GM12878 (cell line): ENCODE results near the gene KCND3. TPM values are rescaled to one million over a fixed set of nuclear protein-coding genes. Genes with fewer than 3 reads are reported as not detected.
A peak's percentile ranks its signal among the peaks of the same experiment; 100 is the strongest.

Experiments used
- ATF7 ChIP-seq: fragments of 450-650 bp; IDR thresholded peaks from 2 replicates; pipeline ENCODE4 v1.6.1; 2016; ENCODE audit warnings: low read depth, mild to moderate bottlenecking
- CEBPZ ChIP-seq: fragments of 150-350 bp; IDR thresholded peaks from 2 replicates; pipeline ENCODE4 v1.6.1; 2016; ENCODE audit warnings: low read depth, low read length
- CHD1 ChIP-seq: IDR thresholded peaks from 2 replicates; pipeline ENCODE4 v1.6.1; 2012; ENCODE audit warnings: low read depth, low read length, improper control_type of control experiment
- IRF4 ChIP-seq: IDR thresholded peaks from 2 replicates; pipeline ENCODE4 v1.6.1; 2011; ENCODE audit warnings: low read depth, low read length
- MXI1 ChIP-seq: fragments of 150-350 bp; IDR thresholded peaks from 2 replicates; pipeline ENCODE4 v1.6.1; 2011; ENCODE audit warnings: low read depth, mild to moderate bottlenecking, inconsistent platforms, low read length, improper control_type of control experiment
- MYB ChIP-seq: fragments of 150-350 bp; IDR thresholded peaks from 2 replicates; pipeline ENCODE4 v1.6.1; 2014; ENCODE audit warnings: mild to moderate bottlenecking, low read depth, low read length, borderline replicate concordance
- NBN ChIP-seq: fragments of 450-650 bp; IDR thresholded peaks from 2 replicates; pipeline ENCODE4 v1.6.1; 2016
- NFXL1 ChIP-seq: fragments of 450-650 bp; IDR thresholded peaks from 2 replicates; pipeline ENCODE4 v1.6.1; 2017; ENCODE audit warnings: antibody characterized with exemption, mild to moderate bottlenecking, borderline replicate concordance
- NR2F1 ChIP-seq: fragments of 450-650 bp; conservative IDR thresholded peaks from 2 replicates; pipeline ENCODE4 v1.6.1; 2017; ENCODE audit warnings: mild to moderate bottlenecking
- NRF1 ChIP-seq: conservative IDR thresholded peaks from 2 replicates; pipeline ENCODE4 v1.6.1; 2011; ENCODE audit warnings: mild to moderate bottlenecking, low read depth, low read length, improper control_type of control experiment
- POLR2AphosphoS5 ChIP-seq: IDR thresholded peaks from 2 replicates; pipeline ENCODE4 v1.6.1; 2011; ENCODE audit warnings: mild to moderate bottlenecking, low read length, inconsistent platforms
- RBBP5 ChIP-seq: fragments of 200-600 bp; sonication (generic); conservative IDR thresholded peaks from 2 replicates; pipeline ENCODE4 v1.6.1; 2016
- RCOR1 ChIP-seq: conservative IDR thresholded peaks from 2 replicates; pipeline ENCODE4 v1.6.1; 2012; ENCODE audit warnings: low read depth, low read length, improper control_type of control experiment
- RFX5 ChIP-seq: IDR thresholded peaks from 2 replicates; pipeline ENCODE4 v1.6.1; 2011; ENCODE audit warnings: low read depth, low read length, improper control_type of control experiment
- SMARCA5 ChIP-seq: fragments of 450-650 bp; IDR thresholded peaks from 2 replicates; pipeline ENCODE4 v1.6.1; 2017; ENCODE audit warnings: mild to moderate bottlenecking
- SMC3 ChIP-seq: IDR thresholded peaks from 2 replicates; pipeline ENCODE4 v1.6.1; 2011; ENCODE audit warnings: low read length, improper control_type of control experiment, borderline replicate concordance
- SP1 ChIP-seq: IDR thresholded peaks from one replicate; pipeline ENCODE4 v1.6.1; 2011; ENCODE audit warnings: low read depth, low read length
- SPI1 ChIP-seq: IDR thresholded peaks from 2 replicates; pipeline ENCODE4 v1.6.1; 2011; ENCODE audit warnings: low read depth, mild to moderate bottlenecking, low read length, moderate library complexity, borderline replicate concordance; ENCODE audit not compliant: insufficient read depth
- SUZ12 ChIP-seq: fragments of 200-600 bp; sonication (generic); IDR thresholded peaks from one replicate; pipeline ENCODE4 v1.6.1; 2018; ENCODE audit warnings: antibody characterized with exemption, mild to moderate bottlenecking; ENCODE audit not compliant: unreplicated experiment
- TCF7 ChIP-seq: IDR thresholded peaks from 2 replicates; pipeline ENCODE4 v1.6.1; 2014; ENCODE audit warnings: antibody characterized with exemption, borderline replicate concordance
- YBX1 ChIP-seq: fragments of 450-650 bp; IDR thresholded peaks from 2 replicates; pipeline ENCODE4 v1.6.1; 2016; ENCODE audit warnings: antibody characterized with exemption
- YY1 ChIP-seq: IDR thresholded peaks from 2 replicates; pipeline ENCODE4 v1.6.1; 2011; ENCODE audit warnings: low read depth, mild to moderate bottlenecking, low read length
- polyA plus RNA-seq, 11 experiments: library from polyadenylated mRNA; depleted of rRNA in 4 of 11; unstranded in 6 of 11; stranded (reverse) in 5 of 11; fragments of >200 nt; fragmentation: Nextera tagmentation in 4 of 11; fragmentation: Illumina TruSeq in 1 of 11; extraction: Ambion mirVana in 4 of 11; extraction: Trizol in 1 of 11; gene quantifications; 1 replicate in 1 of 11; 2 replicates in 10 of 11; pipeline versions ENCODE4 v1.2.1 to v1.2.3, GENCODE V29; 2011 to 2016; ENCODE audit warnings: inconsistent platforms in 2 of 11, missing spikeins in 2 of 11, low read depth in 1 of 11
- total RNA-seq, 4 experiments: library from RNA; depleted of rRNA in 3 of 4; stranded (reverse); fragments of >200 nt in 3 of 4; fragmentation: Illumina TruSeq in 1 of 4; extraction: Trizol in 1 of 4; gene quantifications; 2 replicates each; pipeline versions ENCODE4 v1.2.1 to v1.2.3, GENCODE V29; 2013 to 2021
- TF ChIP-seq, protein P1 (sequence below): fragments of 450-650 bp; IDR thresholded peaks from 2 replicates; pipeline ENCODE4 v1.6.1; 2016; ENCODE audit warnings: mild to moderate bottlenecking
- TF ChIP-seq, protein P2 (sequence below): fragments of 450-650 bp; IDR thresholded peaks from 2 replicates; pipeline ENCODE4 v1.6.1; 2016; ENCODE audit warnings: mild to moderate bottlenecking, moderate library complexity, borderline replicate concordance
- TF ChIP-seq, protein P3 (sequence below): IDR thresholded peaks from 2 replicates; pipeline ENCODE4 v1.6.1; 2011; ENCODE audit warnings: low read depth, low read length, improper control_type of control experiment, borderline replicate concordance

Gene KCND3
- total and polyA plus RNA-seq, 10 of the 15 experiments (the other 5 are each of a cell fraction or from before 2014, with no cell fraction given): 0.02 TPM; not detected in 9

DNA sequence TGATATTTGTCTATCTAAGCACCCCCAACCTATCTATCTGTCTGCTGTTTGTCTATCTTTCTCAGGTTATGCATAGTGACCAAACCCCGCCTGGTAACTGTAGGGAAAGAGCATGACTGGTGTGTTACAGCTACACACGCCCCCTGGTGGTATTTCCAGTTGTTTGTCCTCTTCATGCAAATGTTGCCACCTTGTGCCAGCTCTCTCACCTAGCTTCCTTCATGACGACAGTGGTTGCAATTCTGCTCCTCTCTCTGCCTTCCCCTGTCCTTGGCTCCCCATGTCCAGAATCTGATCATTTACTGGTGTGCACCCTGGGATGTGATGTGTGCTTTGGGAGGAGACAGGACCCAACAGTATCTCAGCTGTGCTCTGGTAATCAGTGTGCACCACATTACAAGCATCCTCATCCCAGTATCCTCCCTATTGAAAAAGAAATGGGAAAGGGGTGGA, 242.2 kb downstream of the KCND3 start (continued):
- TF ChIP-seq CEBPZ (peak; percentile 64), SMARCA5 (peak; percentile 100), MXI1 (no peak), SUZ12 (no peak), NBN (0 out of 2 replicates have a peak, but pooled peaks have one; percentile 52), YBX1 (no peak), RCOR1 (no peak), NRF1 (no peak), SPI1 (no peak), NR2F1 (no peak), IRF4 (peak; percentile 25; the same call in 1 of the 2 replicates), CHD1 (no peak), RFX5 (no peak), POLR2AphosphoS5 (no peak), SP1 (peak; percentile 49), NFXL1 (no peak), ATF7 (peak; percentile 40; the same call in 1 of the 2 replicates), TCF7 (no peak), SMC3 (peak; percentile 75), MYB (no peak), YY1 (peak; percentile 71; the same call in 1 of the 2 replicates), RBBP5 (no peak)
- TF ChIP-seq, protein P1, sequence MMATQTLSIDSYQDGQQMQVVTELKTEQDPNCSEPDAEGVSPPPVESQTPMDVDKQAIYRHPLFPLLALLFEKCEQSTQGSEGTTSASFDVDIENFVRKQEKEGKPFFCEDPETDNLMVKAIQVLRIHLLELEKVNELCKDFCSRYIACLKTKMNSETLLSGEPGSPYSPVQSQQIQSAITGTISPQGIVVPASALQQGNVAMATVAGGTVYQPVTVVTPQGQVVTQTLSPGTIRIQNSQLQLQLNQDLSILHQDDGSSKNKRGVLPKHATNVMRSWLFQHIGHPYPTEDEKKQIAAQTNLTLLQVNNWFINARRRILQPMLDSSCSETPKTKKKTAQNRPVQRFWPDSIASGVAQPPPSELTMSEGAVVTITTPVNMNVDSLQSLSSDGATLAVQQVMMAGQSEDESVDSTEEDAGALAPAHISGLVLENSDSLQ: 0 out of 2 replicates have a peak, but pooled peaks have one; percentile 6
- TF ChIP-seq, protein P2, sequence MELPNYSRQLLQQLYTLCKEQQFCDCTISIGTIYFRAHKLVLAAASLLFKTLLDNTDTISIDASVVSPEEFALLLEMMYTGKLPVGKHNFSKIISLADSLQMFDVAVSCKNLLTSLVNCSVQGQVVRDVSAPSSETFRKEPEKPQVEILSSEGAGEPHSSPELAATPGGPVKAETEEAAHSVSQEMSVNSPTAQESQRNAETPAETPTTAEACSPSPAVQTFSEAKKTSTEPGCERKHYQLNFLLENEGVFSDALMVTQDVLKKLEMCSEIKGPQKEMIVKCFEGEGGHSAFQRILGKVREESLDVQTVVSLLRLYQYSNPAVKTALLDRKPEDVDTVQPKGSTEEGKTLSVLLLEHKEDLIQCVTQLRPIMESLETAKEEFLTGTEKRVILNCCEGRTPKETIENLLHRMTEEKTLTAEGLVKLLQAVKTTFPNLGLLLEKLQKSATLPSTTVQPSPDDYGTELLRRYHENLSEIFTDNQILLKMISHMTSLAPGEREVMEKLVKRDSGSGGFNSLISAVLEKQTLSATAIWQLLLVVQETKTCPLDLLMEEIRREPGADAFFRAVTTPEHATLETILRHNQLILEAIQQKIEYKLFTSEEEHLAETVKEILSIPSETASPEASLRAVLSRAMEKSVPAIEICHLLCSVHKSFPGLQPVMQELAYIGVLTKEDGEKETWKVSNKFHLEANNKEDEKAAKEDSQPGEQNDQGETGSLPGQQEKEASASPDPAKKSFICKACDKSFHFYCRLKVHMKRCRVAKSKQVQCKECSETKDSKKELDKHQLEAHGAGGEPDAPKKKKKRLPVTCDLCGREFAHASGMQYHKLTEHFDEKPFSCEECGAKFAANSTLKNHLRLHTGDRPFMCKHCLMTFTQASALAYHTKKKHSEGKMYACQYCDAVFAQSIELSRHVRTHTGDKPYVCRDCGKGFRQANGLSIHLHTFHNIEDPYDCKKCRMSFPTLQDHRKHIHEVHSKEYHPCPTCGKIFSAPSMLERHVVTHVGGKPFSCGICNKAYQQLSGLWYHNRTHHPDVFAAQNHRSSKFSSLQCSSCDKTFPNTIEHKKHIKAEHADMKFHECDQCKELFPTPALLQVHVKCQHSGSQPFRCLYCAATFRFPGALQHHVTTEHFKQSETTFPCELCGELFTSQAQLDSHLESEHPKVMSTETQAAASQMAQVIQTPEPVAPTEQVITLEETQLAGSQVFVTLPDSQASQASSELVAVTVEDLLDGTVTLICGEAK: no peak
- TF ChIP-seq, protein P3, sequence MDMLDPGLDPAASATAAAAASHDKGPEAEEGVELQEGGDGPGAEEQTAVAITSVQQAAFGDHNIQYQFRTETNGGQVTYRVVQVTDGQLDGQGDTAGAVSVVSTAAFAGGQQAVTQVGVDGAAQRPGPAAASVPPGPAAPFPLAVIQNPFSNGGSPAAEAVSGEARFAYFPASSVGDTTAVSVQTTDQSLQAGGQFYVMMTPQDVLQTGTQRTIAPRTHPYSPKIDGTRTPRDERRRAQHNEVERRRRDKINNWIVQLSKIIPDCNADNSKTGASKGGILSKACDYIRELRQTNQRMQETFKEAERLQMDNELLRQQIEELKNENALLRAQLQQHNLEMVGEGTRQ: no peak
